Measurements from ENCODE around the gene CES3.

Gene CES3

GRCh38 chr16:66961065-66961744, at the start of gene CES3:
Gene CES3, plus strand, starts transcription at chr16:66961266. Its CDS starts 42 bp downstream, at chr16:66961308.
- DNase-seq = no peak

GRCh38 chr16:66911801-66912200, 49.3 kb upstream of the CES3 start:
- no peak for DNase-seq

- DNase-seq = no peak
These were observed 48.0 kb upstream of the CES3 start for GRCh38 chr16:66913081-66913480.

- DNase-seq = no peak
These were observed 47.4 kb upstream of the CES3 start for GRCh38 chr16:66913711-66914110.

- no peak for DNase-seq
These were observed 46.5 kb upstream of the CES3 start for GRCh38 chr16:66914541-66914940.

- DNase-seq = no peak
These were observed 46.0 kb upstream of the CES3 start for GRCh38 chr16:66915041-66915440.

GRCh38 chr16:66916518-66916917, 44.5 kb upstream of the CES3 start:
- no peak for DNase-seq

GRCh38 chr16:66917741-66918140, 43.3 kb upstream of the CES3 start:
- DNase-seq = no peak

- DNase-seq = no peak
These were observed 42.7 kb upstream of the CES3 start for GRCh38 chr16:66918355-66918754.

GRCh38 chr16:66918803-66919568, 42.1 kb upstream of the CES3 start, which contains the start of gene CDH16:
Gene CDH16, minus strand, starts transcription at chr16:66918885. Its CDS starts 820 bp downstream, at chr16:66918065.
- DNase-seq = no peak

- no peak for DNase-seq
These were observed 41.3 kb upstream of the CES3 start for GRCh38 chr16:66919569-66920298.

- DNase-seq = no peak
These were observed 40.8 kb upstream of the CES3 start for GRCh38 chr16:66920299-66920590.

- DNase-seq = no peak
These were observed 40.0 kb upstream of the CES3 start for GRCh38 chr16:66920924-66921680.

GRCh38 chr16:66921729-66922450, 39.2 kb upstream of the CES3 start:
- no peak for DNase-seq

- DNase-seq = no peak
These were observed 37.8 kb upstream of the CES3 start for GRCh38 chr16:66923247-66923731.

GRCh38 chr16:66923866-66924265, 37.2 kb upstream of the CES3 start:
- DNase-seq = no peak

GRCh38 chr16:66924527-66925321, 36.3 kb upstream of the CES3 start:
- no peak for DNase-seq

GRCh38 chr16:66925322-66925840, 35.7 kb upstream of the CES3 start, which contains the start of gene RRAD:
Gene RRAD, minus strand, starts transcription at chr16:66925535. Its CDS starts 356 bp downstream, at chr16:66925179.
- no peak for DNase-seq

- DNase-seq = no peak
These were observed 34.7 kb upstream of the CES3 start for GRCh38 chr16:66926171-66926947.

- no peak for DNase-seq
These were observed 34.1 kb upstream of the CES3 start for GRCh38 chr16:66926961-66927436.

Measured in NCI-H1105 (cell line).